Stomach (tissue), 19 donors: ENCODE results near the gene FAM184A. TPM values are rescaled to one million over a fixed set of nuclear protein-coding genes. Genes with fewer than 3 reads are reported as not detected.

Source experiments
- DNase-seq, 2 donors: peaks; one replicate each; pipeline versions ENCODE4 v3.0.0 to v3.0.0-alpha.2; 2013 to 2019
- H3K27ac ChIP-seq, 5 donors: fragments of 200-600 bp in 4 of 5; sonication (generic) in 4 of 5; one replicate each; pipeline ENCODE4 v1.5.1; 2013 to 2019; ENCODE audit warnings: mild to moderate bottlenecking in 1 of 5, moderate library complexity in 1 of 5
- H3K27me3 ChIP-seq, 3 donors: fragments of 200-600 bp; sonication (generic); one replicate each; pipeline ENCODE4 v1.5.1; 2017 to 2019; ENCODE audit warnings: mixed run types in 1 of 3
- H3K36me3 ChIP-seq, 4 donors: fragments of 200-600 bp; sonication (generic); 1 replicate in 3 of 4; 2 replicates in 1 of 4; pipeline ENCODE4 v1.5.1; 2016 to 2019
- H3K4me1 ChIP-seq, 4 donors: fragments of 200-600 bp; sonication (generic); one replicate each; pipeline ENCODE4 v1.5.1; 2016 to 2019
- H3K4me3 ChIP-seq, 4 donors: fragments of 200-600 bp; sonication (generic) in 3 of 4; one replicate each; pipeline ENCODE4 v1.5.1; 2016 to 2019; ENCODE audit warnings: mild to moderate bottlenecking in 1 of 4
- H3K9me3 ChIP-seq, 4 donors: fragments of 200-600 bp; sonication (generic); one replicate each; pipeline ENCODE4 v1.5.1; 2016 to 2019
- CTCF ChIP-seq, 7 experiments: fragments of 450-650 bp in 4 of 7; fragments of 200-600 bp in 3 of 7; sonication (generic) in 3 of 7; IDR thresholded peaks; one replicate each; pipeline ENCODE4 v1.5.1; 2016 to 2019; ENCODE audit warnings: antibody characterized with exemption in 7 of 7, control low read depth in 2 of 7, mild to moderate bottlenecking in 1 of 7
- EP300 ChIP-seq: sonication (generic); formaldehyde crosslinking; IDR thresholded peaks from one replicate; pipeline ENCODE4 v1.6.1; 2017; ENCODE audit warnings: antibody characterized with exemption
- POLR2A ChIP-seq, 4 donors: fragments of 450-650 bp; IDR thresholded peaks; one replicate each; pipeline ENCODE4 v1.6.1; 2016; ENCODE audit warnings: antibody characterized with exemption in 4 of 4, control low read depth in 2 of 4, mild to moderate bottlenecking in 1 of 4, moderate library complexity in 1 of 4
- POLR2AphosphoS5 ChIP-seq, 3 donors: sonication (generic); formaldehyde crosslinking; IDR thresholded peaks; one replicate each; pipeline ENCODE4 v1.6.1; 2016; ENCODE audit warnings: antibody characterized with exemption in 3 of 3
- WGBS, 5 donors: extraction: QIAGEN DNeasy Blood & Tissue Kit in 3 of 5; methylation state at CpG; one replicate each; pipeline versions ENCODE4 v1.1.5 to v1.1.7; 2013 to 2018; 5-methylcytosine and 5-hydroxymethylcytosine counted together
- intact Hi-C: fragments of 100-400 bp; cut with DNase I; formaldehyde crosslinking; loops from one replicate; pipeline ENCODE4 v1.15.1; 2023; ENCODE audit warnings: low total_unique reads
- long read RNA-seq, 10 donors: transcript quantifications; one replicate each; lab custom pipeline, GENCODE V29; 2026
- polyA plus RNA-seq, 3 donors: library from polyadenylated mRNA; stranded (reverse); fragments of 200-250 nt; gene quantifications; one replicate each; pipeline ENCODE4 v1.2.3, GENCODE V29; 2013
- total RNA-seq, 5 donors: library from RNA; depleted of rRNA; stranded (reverse); fragments of >200 nt; gene quantifications; one replicate each; pipeline versions ENCODE4 v1.1.0 to v1.2.3, GENCODE V29; 2014 to 2016
- donor health status: healthy with polysubstance abuse.
- donor health status: Bipolar disorder and iron deficiency.
- donor health status: healthy.

FAM184A gene
- total RNA-seq (1 to 10 TPM in 3 of 5 donors, under 1 TPM in 1, not detected in 1; under 0.01 to 8.3 (median 2.4) TPM), polyA plus RNA-seq (1 to 10 TPM in 2 of 3 donors, under 1 TPM in 1; 0.76 to 3.3 (median 2.6) TPM)
- long read RNA-seq, donor 1, result 0 reads
- long read RNA-seq, donor 2, result 0 reads
- long read RNA-seq, donor 3, result 0 reads
- long read RNA-seq, donor 4, result 0 reads
- long read RNA-seq, donor 5, result 0 reads
- long read RNA-seq, donor 6, result 0 reads
- long read RNA-seq, donor 7, result 0 reads
- long read RNA-seq, donor 8, result 0 reads
- long read RNA-seq, donor 9, result 0 reads
- long read RNA-seq, donor 10, partial matches to known transcripts, result 0 of 1 reads
- long read RNA-seq, donor 10, other reads (novel, unspliced or antisense), result 0 of 1 reads

GRCh38 chr6:119078376-119079282 lies at the start of gene FAM184A:
TSS of gene FAM184A (minus strand) at chr6:119078664. CDS start at chr6:119078299, 365 bp downstream.
- peak within 1 kb of the TSS; percentile 31 to 88 (median 66) for H3K27ac ChIP-seq
- 0 to 3% (median 1%) methylated on average over 40 to 103 of the region's 103 CpGs for whole genome bisulfite sequencing, 5 donors

GRCh38 chr6:119127627-119128026 lies 49.2 kb upstream of the FAM184A start:
- Histone ChIP-seq H3K4me3 (no peak overlapping the region), H3K9me3 (no peaks in the 10 kb centered on the region), H3K4me1 (peaks cover 6 to 33% (median 12%) of the 10 kb centered on the region in 4 donors), H3K27me3 (no peaks in the 10 kb centered on the region), H3K36me3 (no peaks in the 10 kb centered on the region), H3K27ac (no peak overlapping the region)
- WGBS, 5 donors, result 85 to 100% (median 94%) methylated on average over 1 of the region's 1 CpG
- DNase-seq, result no peak
- intact Hi-C loops, result no loop called here
- no peak for TF ChIP-seq POLR2A (IDR thresholded peaks at IDR 0.05)
- TF ChIP-seq CTCF (IDR thresholded peaks at IDR 0.05), result no peak
- TF ChIP-seq EP300, result no peak
- TF ChIP-seq POLR2AphosphoS5 (IDR thresholded peaks at IDR 0.05), result no peak

More at GRCh38 chr6:119078376-119079282, at the start of gene FAM184A:
- peaks cover 3 to 12% (median 11%) of the 10 kb centered on the region in 4 donors for H3K9me3 ChIP-seq
- peak; percentile 65 to 92 for DNase-seq
- TF ChIP-seq POLR2A (IDR thresholded peaks at IDR 0.05), result no peak
- peak in 2 of 7 experiments; percentile 18 to 28 for TF ChIP-seq CTCF (IDR thresholded peaks at IDR 0.05)
- H3K4me3 ChIP-seq, result peak within 1 kb of the TSS; percentile 81 to 89 (median 84)
- H3K27me3 ChIP-seq, result peaks cover 0 to 8% (median 0%) of the 10 kb centered on the region in 3 donors
- intact Hi-C loops, result no loop called here
- H3K36me3 ChIP-seq, result no peaks in the 10 kb centered on the region
- peaks cover 5 to 31% (median 19%) of the 10 kb centered on the region in 4 donors for H3K4me1 ChIP-seq

GRCh38 chr6:119126826-119127225 lies 48.4 kb upstream of the FAM184A start:
- WGBS, 5 donors, result 54 to 57% (median 54%) methylated on average over 4 of the region's 4 CpGs
- H3K27ac ChIP-seq, result no peak overlapping the region
- H3K4me3 ChIP-seq, result no peak overlapping the region
- no peak for TF ChIP-seq CTCF (IDR thresholded peaks at IDR 0.05)
- no peak for TF ChIP-seq POLR2AphosphoS5 (IDR thresholded peaks at IDR 0.05)
- TF ChIP-seq EP300, result no peak
- TF ChIP-seq POLR2A (IDR thresholded peaks at IDR 0.05), result no peak
- H3K9me3 ChIP-seq, result no peaks in the 10 kb centered on the region
- intact Hi-C loops, result no loop called here
- DNase-seq, result no peak
- no peaks in the 10 kb centered on the region for H3K27me3 ChIP-seq
- peaks cover 0 to 25% (median 12%) of the 10 kb centered on the region in 4 donors for H3K4me1 ChIP-seq
- no peaks in the 10 kb centered on the region for H3K36me3 ChIP-seq

GRCh38 chr6:119126140-119126539 lies 47.7 kb upstream of the FAM184A start:
- WGBS, 5 donors, result 94 to 100% (median 96%) methylated on average over 3 to 4 of the region's 4 CpGs
- Histone ChIP-seq H3K36me3 (no peaks in the 10 kb centered on the region), H3K4me1 (peaks cover 0 to 24% (median 12%) of the 10 kb centered on the region in 4 donors), H3K27me3 (no peaks in the 10 kb centered on the region), H3K9me3 (no peaks in the 10 kb centered on the region), H3K27ac (no peak overlapping the region), H3K4me3 (no peak overlapping the region)
- DNase-seq, result no peak
- intact Hi-C loops, result no loop called here
- TF ChIP-seq POLR2AphosphoS5 (IDR thresholded peaks at IDR 0.05) (no peak), EP300 (no peak), CTCF (IDR thresholded peaks at IDR 0.05) (no peak), POLR2A (IDR thresholded peaks at IDR 0.05) (no peak)
